Stimulated activated CD4-positive, alpha-beta T cell treated with anti-CD3 and anti-CD28 coated beads, Interleukin-1b, Interleukin-23, amount 100 ng/mL, for 1 hour (primary cell): ENCODE data around the gene SMARCB1.

Experiments used
- DNase-seq, 2 donors: peaks; one replicate each; pipeline ENCODE4 v3.0.0-alpha.2; 2020; ENCODE audit warnings: low read depth in 2 of 2

Gene SMARCB1

GRCh38 chr22:23780146-23780748 lies 6.5 kb upstream of the SMARCB1 start:
- DNase-seq, result no peak

- no peak for DNase-seq
Observed at GRCh38 chr22:23781065-23781464, 5.7 kb upstream of the SMARCB1 start.

- no peak for DNase-seq
Observed at GRCh38 chr22:23781511-23782183, 5.1 kb upstream of the SMARCB1 start.

GRCh38 chr22:23782252-23782651 lies 4.5 kb upstream of the SMARCB1 start:
- DNase-seq, result no peak

GRCh38 chr22:23782703-23783102 lies 4.1 kb upstream of the SMARCB1 start:
- DNase-seq, result no peak

GRCh38 chr22:23783265-23784150 lies 3.3 kb upstream of the SMARCB1 start:
- no peak for DNase-seq

- no peak for DNase-seq
Observed at GRCh38 chr22:23784215-23784732, 2.5 kb upstream of the SMARCB1 start.

GRCh38 chr22:23786261-23786710 lies 480 bp upstream of the SMARCB1 start:
- no peak for DNase-seq

- DNase-seq, result no peak
Observed at GRCh38 chr22:23787600-23787896, 782 bp downstream of the SMARCB1 start.

GRCh38 chr22:23787910-23788309 lies 1.1 kb downstream of the SMARCB1 start:
- no peak for DNase-seq

GRCh38 chr22:23789121-23789520 lies 2.4 kb downstream of the SMARCB1 start:
- no peak for DNase-seq

GRCh38 chr22:23789638-23790037 lies 2.9 kb downstream of the SMARCB1 start:
- DNase-seq, result no peak

GRCh38 chr22:23790819-23791737 lies 4.3 kb downstream of the SMARCB1 start:
- no peak for DNase-seq

- DNase-seq, result no peak
Observed at GRCh38 chr22:23791738-23792645, 5.2 kb downstream of the SMARCB1 start.

- DNase-seq, result no peak
Observed at GRCh38 chr22:23793326-23793725, 6.6 kb downstream of the SMARCB1 start.

GRCh38 chr22:23796461-23796860 lies 9.7 kb downstream of the SMARCB1 start:
- no peak for DNase-seq

- DNase-seq, result no peak
Observed at GRCh38 chr22:23800297-23801237, 13.8 kb downstream of the SMARCB1 start.

- DNase-seq, result no peak
Observed at GRCh38 chr22:23801238-23801821, 14.6 kb downstream of the SMARCB1 start.

- DNase-seq, result no peak
Observed at GRCh38 chr22:23801886-23802377, 15.2 kb downstream of the SMARCB1 start.
